HT1080 (cell line): ENCODE data around the gene ANKRD37. TPM values are rescaled to one million over a fixed set of nuclear protein-coding genes. Genes with fewer than 3 reads are reported as not detected.
A peak's percentile ranks its signal among the peaks of the same experiment; 100 is the strongest.

Source experiments
- DNase-seq: peaks from one replicate; pipeline ENCODE4 v3.0.0-alpha.2; 2015; ENCODE audit warnings: low read depth
- small RNA-seq: library from RNA; depleted of rRNA; stranded (forward); fragments of <200 nt; gene quantifications from one replicate; pipeline ENCODE3, GENCODE V24; 2014
- total RNA-seq: library from RNA; depleted of rRNA; stranded (reverse); fragments of >200 nt; shearing (Covaris generic); gene quantifications from 2 replicates; pipeline ENCODE4 v1.2.3, GENCODE V29; 2014; rRNA removed

ANKRD37 gene
- total RNA-seq, 1 experiment from 2014 or later: 20.6 TPM

DNA sequence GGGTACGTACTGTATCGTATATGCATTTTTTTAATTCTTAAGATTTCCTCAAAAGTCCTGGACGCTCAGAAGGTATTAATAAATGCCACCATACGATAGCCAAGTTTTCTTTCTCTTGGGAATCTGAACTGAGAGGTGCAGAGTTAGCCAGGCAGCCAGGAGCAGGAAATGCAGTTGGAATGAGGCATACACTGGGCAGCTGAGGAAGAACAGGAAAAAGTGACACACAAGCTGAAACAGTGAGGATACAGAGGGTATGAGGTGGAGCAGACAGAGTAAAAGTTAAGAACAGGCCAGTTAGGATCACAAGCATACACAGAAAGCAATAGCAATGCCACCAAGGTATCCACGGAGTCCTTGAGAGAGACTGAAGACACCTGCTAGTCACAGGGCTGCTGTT lies 15.8 kb downstream of the ANKRD37 start:
- peak; percentile 59 for DNase-seq

DNA sequence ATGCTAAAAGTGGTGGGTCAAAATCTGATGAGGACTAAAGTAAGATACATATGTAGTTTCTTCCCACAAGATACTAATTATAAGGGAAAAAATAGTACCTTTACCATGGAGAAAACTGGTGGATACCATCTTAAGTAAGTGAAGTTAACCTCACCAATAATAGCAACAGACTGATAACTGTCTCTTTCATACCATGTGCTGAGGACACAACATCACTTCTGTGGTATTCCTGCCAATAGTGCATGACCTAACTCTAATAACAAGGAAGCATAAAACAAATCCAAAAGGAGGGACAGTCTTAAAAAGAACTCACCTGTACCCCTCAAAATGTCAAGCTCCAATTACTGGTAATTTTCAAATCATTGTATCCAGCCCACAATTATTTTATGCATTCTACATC lies 20.3 kb downstream of the ANKRD37 start:
- DNase-seq: no peak

DNA sequence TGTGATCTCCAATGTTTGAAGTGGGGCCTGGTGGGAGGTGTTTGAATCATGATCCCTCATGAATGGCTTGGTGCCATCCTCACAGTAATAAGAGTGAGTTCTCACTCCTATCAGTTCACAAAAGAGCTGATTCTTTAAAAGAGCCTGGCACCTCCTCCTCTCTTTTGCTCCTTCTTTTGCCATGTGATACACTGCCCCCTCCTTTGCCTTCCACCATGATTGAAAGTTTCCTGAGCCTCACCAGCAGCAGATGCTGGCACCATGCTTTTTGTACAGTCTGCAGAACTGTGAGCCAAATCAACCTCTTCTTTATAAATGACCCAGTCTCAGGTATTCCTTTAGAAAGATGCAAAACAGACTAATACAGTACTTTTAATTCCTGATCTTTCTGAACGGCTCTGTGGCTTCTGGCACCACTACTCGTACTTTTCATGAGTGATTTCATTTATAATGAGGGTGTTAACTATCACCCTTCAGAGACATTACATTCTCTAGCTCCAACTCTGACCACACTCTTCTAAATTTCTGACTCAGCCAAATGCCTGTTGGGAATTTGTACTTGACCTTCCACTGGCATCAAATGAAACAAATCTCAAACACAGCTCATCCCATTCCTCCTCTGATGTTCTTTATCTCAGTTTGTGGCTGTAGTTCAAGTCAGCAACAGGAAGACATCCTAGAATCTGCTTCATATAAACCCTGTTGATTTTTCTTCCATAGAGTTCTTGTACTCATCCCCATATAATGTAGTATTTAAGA lies 24.9 kb downstream of the ANKRD37 start:
- DNase-seq: peak; percentile 7

DNA sequence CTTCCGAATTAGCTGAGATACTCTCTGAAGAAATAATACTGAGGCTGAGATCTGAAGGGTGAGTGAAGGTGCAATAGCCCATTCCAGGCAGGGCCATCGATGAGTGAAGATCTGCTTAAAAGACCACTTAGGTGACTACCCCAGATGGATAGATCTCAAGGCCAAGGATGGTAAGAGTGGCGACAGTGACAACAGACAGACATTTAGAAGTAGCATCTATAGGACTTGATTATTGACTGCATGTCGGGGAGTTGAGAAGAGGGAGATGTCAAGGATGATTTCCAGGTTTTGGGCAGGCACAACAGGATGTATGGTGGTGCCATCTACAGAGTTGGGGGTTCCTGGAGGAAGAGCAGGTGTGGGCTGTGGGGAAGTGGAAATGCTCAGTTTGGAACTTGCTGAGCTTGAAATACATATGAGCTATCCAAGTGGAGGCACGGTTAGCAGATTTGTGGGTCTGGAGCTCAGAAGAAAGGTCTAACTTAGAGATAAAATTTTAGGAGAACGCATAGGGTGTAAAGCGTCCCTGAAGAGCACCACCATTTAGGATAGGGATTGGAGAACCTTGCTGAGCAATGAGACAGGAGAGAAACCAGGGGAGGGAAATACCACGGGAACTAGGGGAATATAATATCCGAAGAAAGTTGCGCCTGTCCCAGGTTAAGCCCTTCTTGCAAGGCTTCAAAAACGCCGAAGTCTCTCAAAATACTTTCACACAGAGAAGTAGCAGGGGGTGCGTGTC lies 28.4 kb downstream of the ANKRD37 start:
- DNase-seq: no peak

DNA sequence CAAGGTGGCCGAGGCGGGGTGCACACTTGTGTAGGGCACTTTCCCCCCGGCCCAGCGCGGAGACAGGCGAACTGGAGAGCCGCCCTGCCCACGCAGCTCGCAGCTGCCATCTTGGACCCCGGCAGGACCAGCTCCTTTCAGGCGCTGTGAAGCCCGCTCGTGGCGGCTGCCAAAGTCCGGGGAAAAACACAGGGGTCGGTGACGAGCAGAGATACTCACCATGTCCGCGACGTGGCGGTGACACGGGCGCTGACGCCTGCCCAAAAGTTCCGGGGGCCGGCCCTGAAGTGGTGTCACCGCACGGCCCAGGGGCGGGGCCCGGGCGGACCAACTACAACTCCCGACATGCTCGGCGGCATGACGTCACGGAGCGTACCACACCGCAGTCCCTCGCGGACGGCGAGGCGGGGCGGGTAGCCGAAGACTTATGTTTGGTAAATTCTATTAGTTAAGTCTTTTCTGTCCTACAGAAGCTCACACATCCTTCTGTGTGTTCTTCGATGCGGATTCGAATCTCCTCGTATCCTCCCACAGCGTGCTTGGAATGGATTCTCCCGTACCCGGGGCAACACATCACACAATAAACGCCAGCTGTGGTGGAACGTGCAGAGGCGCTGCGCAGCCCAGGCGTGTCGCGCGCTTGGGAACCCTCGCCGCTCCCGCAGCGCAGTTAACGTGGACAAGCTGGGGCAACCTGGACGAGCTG lies 29.2 kb downstream of the ANKRD37 start, which contains the start of gene UFSP2:
Gene UFSP2 (minus strand): TSS at position 318 of the 706 bp plus-strand sequence. CDS start 96 bp downstream, at position 222.
- DNase-seq: peak; percentile 78

DNA sequence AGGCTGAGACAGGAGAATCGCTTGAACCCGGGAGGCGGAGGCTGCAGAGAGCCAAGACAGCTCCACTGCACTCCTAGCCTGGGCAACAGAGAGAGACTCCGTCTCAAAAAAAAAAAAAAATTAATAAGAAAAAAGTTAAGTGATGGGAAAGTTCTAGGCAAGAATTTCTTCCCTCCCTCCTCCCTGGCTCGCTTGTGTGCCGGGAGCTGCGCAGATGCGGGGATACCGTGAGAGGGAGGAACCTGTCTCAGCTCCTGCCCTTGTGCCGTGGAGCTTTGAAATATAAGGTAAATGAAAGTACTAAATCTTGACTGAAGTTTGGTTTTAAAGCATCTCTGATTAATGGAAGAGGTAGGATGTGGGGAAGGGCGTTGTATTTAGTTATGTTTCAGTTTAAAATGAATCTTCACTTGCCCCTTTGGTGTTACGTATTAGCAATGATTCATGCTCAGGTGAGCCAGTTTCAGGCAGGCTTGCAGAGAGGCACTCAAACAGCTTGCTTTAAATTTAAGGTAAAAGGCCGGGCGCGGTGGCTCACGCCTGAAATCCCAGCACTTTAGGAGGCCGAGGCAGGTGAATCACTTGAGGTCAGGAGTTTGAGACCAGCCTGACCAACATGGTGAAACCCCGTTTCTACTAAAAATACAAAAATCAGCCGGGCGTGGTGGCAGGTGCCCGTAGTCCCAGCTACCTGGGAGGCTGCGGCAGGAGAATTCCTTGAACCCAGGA lies 30.5 kb downstream of the ANKRD37 start:
- no peak for DNase-seq

DNA sequence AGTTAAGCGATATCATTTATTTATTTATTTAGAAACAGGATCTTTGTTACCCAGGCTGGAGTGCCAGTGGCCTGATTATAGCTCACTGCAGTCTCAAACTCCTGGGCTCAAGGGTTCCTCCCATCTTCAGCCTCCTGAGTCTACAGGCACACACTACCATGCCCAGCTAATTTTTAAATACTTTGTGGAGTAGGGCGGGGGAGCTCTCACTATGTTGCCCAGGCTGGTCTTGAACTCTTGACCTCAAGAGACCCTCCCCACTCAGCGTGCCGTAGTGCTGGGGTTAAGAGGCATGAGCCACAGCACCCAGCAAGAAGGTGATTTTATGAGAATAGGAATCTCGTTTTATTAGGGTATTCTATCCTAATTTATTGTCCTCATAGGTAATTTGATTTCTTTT lies 33.0 kb downstream of the ANKRD37 start:
- DNase-seq: no peak

DNA sequence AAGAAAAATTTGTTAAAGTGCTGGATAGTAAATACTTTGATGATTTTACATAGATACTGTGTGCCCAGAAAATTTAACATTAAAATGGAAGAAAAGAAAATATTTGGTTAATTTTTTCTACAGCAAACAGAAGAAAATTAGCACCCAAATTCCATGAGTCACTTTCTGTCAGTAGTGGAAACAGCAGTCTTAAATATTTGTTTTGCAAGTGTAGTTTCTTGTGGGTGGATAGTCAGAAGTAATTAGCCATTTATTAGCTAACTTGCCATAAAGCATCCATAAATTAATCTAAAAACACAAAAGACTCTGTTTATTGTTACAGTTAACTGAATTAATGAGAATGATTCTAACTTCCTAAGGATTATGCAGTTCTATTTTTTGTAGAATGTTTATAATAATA lies 38.8 kb downstream of the ANKRD37 start:
- DNase-seq: no peak

DNA sequence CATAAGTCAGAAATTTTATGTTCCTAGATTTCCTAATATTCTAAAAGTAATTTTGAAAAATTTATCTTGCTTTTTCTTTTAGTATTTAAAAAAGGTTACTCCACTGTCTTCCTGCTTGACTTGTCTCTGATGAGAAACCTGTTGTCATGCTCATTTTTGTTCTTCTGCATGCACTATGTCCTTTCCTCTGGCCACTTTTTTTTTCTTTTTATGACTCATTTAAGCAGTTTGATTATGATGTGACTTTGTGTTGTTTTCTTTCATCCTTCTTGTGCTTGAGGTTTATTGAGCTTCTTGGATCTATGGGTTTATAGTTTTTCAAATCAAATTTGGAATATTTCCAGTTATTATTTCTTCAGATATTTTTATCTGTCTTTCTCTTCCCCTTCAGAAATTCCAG lies 41.2 kb downstream of the ANKRD37 start:
- no peak for DNase-seq

DNA sequence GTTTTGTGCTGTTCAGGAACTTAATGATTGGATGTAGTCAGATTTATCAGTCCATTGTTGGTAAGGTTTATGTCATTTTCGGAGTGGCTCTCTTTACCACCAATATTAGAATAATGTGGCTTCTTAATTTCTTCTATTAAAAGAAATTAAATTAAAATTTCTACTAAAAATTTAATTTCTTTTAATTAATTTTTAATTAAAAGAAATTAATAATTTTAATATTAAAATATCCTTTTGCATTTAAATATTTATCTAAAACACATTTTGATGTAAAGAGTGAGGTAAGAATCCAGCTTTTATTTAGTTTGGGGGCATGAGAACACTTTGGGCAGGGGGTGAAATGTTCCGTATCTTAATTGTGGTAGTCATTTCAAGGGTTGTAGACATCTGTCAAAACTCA lies 44.8 kb downstream of the ANKRD37 start:
- DNase-seq: no peak

DNA sequence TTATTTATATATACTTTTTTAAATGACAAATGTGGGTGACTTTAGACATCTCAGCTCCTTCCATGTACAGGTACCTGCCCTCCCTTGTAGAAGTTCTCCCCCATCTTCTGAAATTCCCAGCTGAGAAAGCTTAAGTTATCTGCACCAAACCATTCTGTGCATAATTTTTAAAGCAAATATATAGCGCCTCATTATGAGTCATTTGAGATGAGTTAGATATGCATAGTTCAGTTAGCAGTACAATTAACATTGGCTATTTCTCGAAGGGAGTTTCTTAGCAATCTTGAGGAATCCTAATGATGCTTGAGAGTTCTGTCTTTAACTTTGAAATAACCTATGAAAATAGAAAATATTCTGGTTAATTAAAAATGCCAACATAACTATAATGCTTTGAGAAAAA lies 48.6 kb downstream of the ANKRD37 start:
- DNase-seq: no peak

Small RNA genes within 50 kb of the gene (small RNA-seq; reads per million reads assigned to genes)
- gene RF00019: not detected

Other genes with a start within 250 kb of the ANKRD37 start
- 28.7 and 29.7 TPM in 2 replicates for gene CFAP97, start 192.8 kb upstream of the ANKRD37 start, total RNA-seq
- gene SNX25, start 187.2 kb upstream of the ANKRD37 start, total RNA-seq: 20.8 and 24.6 TPM in 2 replicates
- 0.08 and 0.13 TPM in 2 replicates for gene LRP2BP, start 917 bp upstream of the ANKRD37 start, total RNA-seq
- 20.3 and 23.1 TPM in 2 replicates for gene UFSP2, start 29.1 kb downstream of the ANKRD37 start, total RNA-seq
- 0.37 TPM in 1 of 2 replicates, not detected in the other for gene CCDC110, start 74.9 kb downstream of the ANKRD37 start, total RNA-seq
- 11.4 and 16.3 TPM in 2 replicates for gene PDLIM3, start 138.7 kb downstream of the ANKRD37 start, total RNA-seq